ENCODE data around the gene FREM1. TPM values are rescaled to one million over a fixed set of nuclear protein-coding genes. Genes with fewer than 3 reads are reported as not detected.

The FREM1 gene
- polyA plus RNA-seq, 2 donors, result 0.13 to 0.18 TPM

DNA sequence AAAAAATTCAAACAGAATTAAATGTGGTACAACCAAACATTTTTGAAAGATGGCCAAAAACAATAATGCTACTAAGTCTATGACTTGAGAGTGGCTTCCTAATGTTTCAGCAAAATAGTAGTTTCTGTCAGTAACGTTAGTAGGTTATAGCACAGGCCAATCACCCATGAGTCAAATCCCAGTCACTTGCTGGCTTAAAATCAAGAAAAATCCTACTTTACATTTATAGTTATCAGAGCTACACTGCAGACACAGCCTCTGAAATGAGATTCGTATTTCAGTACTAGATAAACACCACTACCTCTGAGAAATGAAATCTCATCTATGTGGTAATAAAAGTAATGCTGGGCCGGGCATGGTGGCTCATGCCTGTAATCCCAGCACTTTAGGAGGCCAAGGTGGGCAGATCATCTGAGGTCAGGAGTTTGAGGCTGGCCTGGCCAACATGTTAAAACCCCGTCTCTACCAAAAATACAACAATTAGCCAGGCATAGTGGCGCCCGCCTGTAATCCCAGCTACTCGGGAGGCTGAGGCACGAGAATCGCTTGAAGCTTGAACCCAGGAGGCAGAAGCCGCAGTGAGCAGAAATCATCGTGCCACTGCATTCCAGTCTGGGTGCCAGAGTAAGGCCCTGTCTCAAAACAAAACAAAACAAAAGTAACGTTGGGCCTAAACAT lies 223.0 kb downstream of the FREM1 start:
- Histone ChIP-seq H3K4me3 (ENCODE audit: low read depth in 1 of 2, low read length in 2 of 2) (no peak overlapping the region), H3K27ac (ENCODE audit: low read depth in 2 of 2, low read length in 1 of 2) (no peak overlapping the region), H3K36me3 (ENCODE audit: control insufficient read depth in 2 of 2, insufficient read depth in 2 of 2, low read length in 1 of 2) (peaks cover 0 to 6% of the 10 kb centered on the region in 2 donors), H3K9me3 (ENCODE audit: control insufficient read depth in 2 of 2, insufficient read depth in 1 of 2, low read depth in 1 of 2, low read length in 1 of 2) (no peaks in the 10 kb centered on the region), H3K4me1 (ENCODE audit: control insufficient read depth in 2 of 2, insufficient read depth in 2 of 2, low read length in 1 of 2) (no peaks in the 10 kb centered on the region), H3K27me3 (ENCODE audit: control insufficient read depth in 1 of 2, insufficient read depth in 2 of 2, low read length in 2 of 2) (no peaks in the 10 kb centered on the region)
- WGBS, 2 donors, result 86 to 93% methylated on average over 12 of the region's 12 CpGs

DNA sequence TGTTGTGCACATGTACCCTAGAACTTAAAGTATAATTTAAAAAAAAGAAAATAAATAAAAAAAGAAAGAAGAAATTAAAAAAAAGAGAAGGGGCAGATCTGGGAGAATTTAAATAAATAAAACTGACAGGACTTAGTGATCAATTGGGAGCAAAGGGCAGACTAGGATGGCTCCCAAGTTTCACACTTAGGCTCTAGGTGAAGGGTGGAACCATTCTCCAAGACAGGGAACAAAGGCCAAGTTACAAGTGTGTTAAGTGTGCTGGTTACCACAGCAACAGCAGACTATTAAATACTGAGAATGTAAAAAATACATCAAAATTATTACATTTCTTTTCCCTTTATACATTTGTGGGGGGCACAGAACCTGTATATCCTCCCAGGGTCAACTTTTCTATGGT lies 224.1 kb downstream of the FREM1 start:
- Histone ChIP-seq H3K27me3 (ENCODE audit: control insufficient read depth in 1 of 2, insufficient read depth in 2 of 2, low read length in 2 of 2) (no peaks in the 10 kb centered on the region), H3K4me1 (ENCODE audit: control insufficient read depth in 2 of 2, insufficient read depth in 2 of 2, low read length in 1 of 2) (no peaks in the 10 kb centered on the region), H3K27ac (ENCODE audit: low read depth in 2 of 2, low read length in 1 of 2) (no peak overlapping the region), H3K9me3 (ENCODE audit: control insufficient read depth in 2 of 2, insufficient read depth in 1 of 2, low read depth in 1 of 2, low read length in 1 of 2) (no peaks in the 10 kb centered on the region), H3K4me3 (ENCODE audit: low read depth in 1 of 2, low read length in 2 of 2) (no peak overlapping the region), H3K36me3 (ENCODE audit: control insufficient read depth in 2 of 2, insufficient read depth in 2 of 2, low read length in 1 of 2) (peaks cover 0 to 6% of the 10 kb centered on the region in 2 donors)

Other genes with a start within 250 kb of the FREM1 start
- gene ZDHHC21, start 217.0 kb downstream of the FREM1 start, polyA plus RNA-seq, result 1 to 10 TPM; 5.8 to 6.7 TPM
- not detected for gene CER1, start 187.7 kb downstream of the FREM1 start, polyA plus RNA-seq